Mesodermal cell (in vitro differentiated cells): ENCODE data around the gene LGALS7B.

Experiments used
- H3K27ac ChIP-seq: 2 replicates; pipeline ENCODE4 v1.7.0; 2013; ENCODE audit warnings: mild to moderate bottlenecking, low read depth, low read length, moderate library complexity; ENCODE audit not compliant: severe bottlenecking
- H3K36me3 ChIP-seq: 2 replicates; pipeline ENCODE4 v1.7.1; 2013; ENCODE audit warnings: mild to moderate bottlenecking, low read length, moderate library complexity; ENCODE audit not compliant: control insufficient read depth, insufficient read depth
- H3K4me1 ChIP-seq: one replicate; pipeline ENCODE4 v1.7.1; 2013; ENCODE audit warnings: mild to moderate bottlenecking, low read length; ENCODE audit not compliant: insufficient read depth, control insufficient read depth, poor library complexity, severe bottlenecking
- H3K4me3 ChIP-seq: 2 replicates; pipeline ENCODE4 v1.7.0; 2013; ENCODE audit warnings: low read length, control low read depth, mild to moderate bottlenecking; ENCODE audit not compliant: insufficient read depth, poor library complexity, severe bottlenecking; ENCODE audit errors: extremely low read depth
- H3K9me3 ChIP-seq: 2 replicates; pipeline ENCODE4 v1.7.1; 2013; ENCODE audit warnings: mild to moderate bottlenecking, low read length, moderate library complexity; ENCODE audit not compliant: control insufficient read depth
- WGBS, 2 experiments: methylation state at CpG; one replicate each; pipeline ENCODE4 v1.1.5; 2013; ENCODE audit warnings: missing lambda C conversion rate in 2 of 2; ENCODE audit not compliant: insufficient coverage in 2 of 2; 5-methylcytosine and 5-hydroxymethylcytosine counted together

The LGALS7B gene

GRCh38 chr19:38837656-38838121, 48.7 kb downstream of the LGALS7B start:
- H3K9me3 ChIP-seq = no peaks in the 10 kb centered on the region
- WGBS, 2 experiments = 93 to 100% methylated on average over 7 of the region's 7 CpGs
- peaks cover 76% of the 10 kb centered on the region for H3K36me3 ChIP-seq
- peak overlapping the region; percentile 76 for H3K27ac ChIP-seq
- H3K4me3 ChIP-seq = no peak overlapping the region
- H3K4me1 ChIP-seq = peaks cover 38% of the 10 kb centered on the region

- 95 to 96% methylated on average over 6 to 11 of the region's 19 CpGs for WGBS, 2 experiments
- Histone ChIP-seq H3K36me3 (peaks cover 83% of the 10 kb centered on the region), H3K4me1 (peaks cover 44% of the 10 kb centered on the region), H3K4me3 (no peak overlapping the region), H3K27ac (peak overlapping the region; percentile 76), H3K9me3 (no peaks in the 10 kb centered on the region)
These were observed 49.4 kb downstream of the LGALS7B start for GRCh38 chr19:38838208-38838985.

DNA sequence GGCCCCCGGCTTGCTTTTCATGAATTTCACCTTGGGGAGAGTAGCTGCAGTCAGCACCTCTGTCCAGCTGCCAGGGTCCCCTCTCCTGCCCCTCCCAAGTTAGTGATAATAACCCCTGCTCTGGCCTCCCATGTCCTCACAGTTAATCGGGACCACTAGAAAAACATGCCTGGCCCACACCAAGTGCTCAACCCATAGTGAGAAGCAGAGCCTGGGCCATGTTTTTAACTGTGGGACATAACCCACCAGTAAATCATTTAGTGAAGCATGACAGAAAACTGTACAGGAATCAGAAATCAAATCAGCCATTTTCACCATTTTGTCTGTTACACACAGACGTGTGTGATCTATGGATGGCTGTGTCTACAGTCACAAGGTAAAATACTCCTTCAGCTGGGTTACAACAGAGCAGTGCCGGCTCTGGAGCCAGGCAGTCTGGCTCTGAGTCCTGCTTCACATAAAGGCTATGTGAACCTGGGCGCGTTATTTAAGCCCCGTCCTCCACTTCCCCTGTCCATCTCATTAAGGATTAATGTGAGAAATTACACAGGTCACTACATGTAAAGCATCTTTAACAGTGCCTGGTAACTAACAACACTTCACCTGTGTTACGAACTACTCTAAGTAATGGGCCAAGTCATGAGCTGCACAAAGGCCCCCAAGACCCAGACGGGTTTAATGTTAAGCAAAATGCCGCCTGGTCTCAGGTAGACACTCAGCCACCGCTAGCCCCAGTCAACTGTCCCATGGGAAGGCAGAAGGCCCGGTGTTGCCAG, 50.2 kb downstream of the LGALS7B start:
- H3K9me3 ChIP-seq = no peaks in the 10 kb centered on the region
- peaks cover 49% of the 10 kb centered on the region for H3K4me1 ChIP-seq
- H3K36me3 ChIP-seq = peaks cover 91% of the 10 kb centered on the region
- WGBS, 2 experiments = 92 to 95% methylated on average over 9 to 10 of the region's 12 CpGs
- H3K4me3 ChIP-seq = no peak overlapping the region
- H3K27ac ChIP-seq = peak overlapping the region; percentile 52

GRCh38 chr19:38839816-38840582, 51.0 kb downstream of the LGALS7B start:
- H3K4me1 ChIP-seq = peaks cover 52% of the 10 kb centered on the region
- no peaks in the 10 kb centered on the region for H3K9me3 ChIP-seq
- WGBS, 2 experiments = 90 to 95% methylated on average over 13 to 17 of the region's 28 CpGs
- H3K4me3 ChIP-seq = no peak overlapping the region
- peaks cover 99% of the 10 kb centered on the region for H3K36me3 ChIP-seq
- H3K27ac ChIP-seq = peak overlapping the region; percentile 52

GRCh38 chr19:38840583-38840968, 51.6 kb downstream of the LGALS7B start:
- H3K4me1 ChIP-seq = peaks cover 54% of the 10 kb centered on the region
- no peaks in the 10 kb centered on the region for H3K9me3 ChIP-seq
- peaks cover 100% of the 10 kb centered on the region for H3K36me3 ChIP-seq
- 96 to 100% methylated on average over 3 to 4 of the region's 5 CpGs for WGBS, 2 experiments
- H3K27ac ChIP-seq = peak overlapping the region; percentile 36
- H3K4me3 ChIP-seq = no peak overlapping the region
